IPS-18a (cell line): ENCODE results near the gene MTHFSD.

Experiments used
- H3K27ac ChIP-seq: one replicate; pipeline ENCODE4 v1.5.1; 2013; ENCODE audit warnings: low read length
- H3K27me3 ChIP-seq: one replicate; pipeline ENCODE4 v1.6.1; 2013; ENCODE audit warnings: mild to moderate bottlenecking, low read length; ENCODE audit not compliant: control insufficient read depth, insufficient read depth
- H3K36me3 ChIP-seq: one replicate; pipeline ENCODE4 v1.6.1; 2013; ENCODE audit warnings: low read depth, low read length; ENCODE audit not compliant: control insufficient read depth
- H3K4me1 ChIP-seq: one replicate; pipeline ENCODE4 v1.6.1; 2013; ENCODE audit warnings: low read depth, low read length; ENCODE audit not compliant: control insufficient read depth
- H3K4me3 ChIP-seq: one replicate; pipeline ENCODE4 v1.5.1; 2013; ENCODE audit warnings: low read length
- H3K9ac ChIP-seq: one replicate; pipeline ENCODE4 v1.6.1; 2013; ENCODE audit warnings: mild to moderate bottlenecking, low read length, moderate library complexity
- H3K9me3 ChIP-seq: one replicate; pipeline ENCODE4 v1.6.1; 2013; ENCODE audit warnings: low read depth, low read length; ENCODE audit not compliant: control insufficient read depth

MTHFSD gene

GRCh38 chr16:86491640-86492023 is 63.4 kb downstream of the MTHFSD start:
- Histone ChIP-seq H3K9ac (no peak overlapping the region), H3K4me3 (no peak overlapping the region), H3K36me3 (no peaks in the 10 kb centered on the region), H3K27me3 (peaks cover 82% of the 10 kb centered on the region), H3K9me3 (no peaks in the 10 kb centered on the region), H3K4me1 (peaks cover 4% of the 10 kb centered on the region), H3K27ac (no peak overlapping the region)

- no peaks in the 10 kb centered on the region for H3K36me3 ChIP-seq
- H3K27me3 ChIP-seq: peaks cover 77% of the 10 kb centered on the region
- H3K4me1 ChIP-seq: peaks cover 4% of the 10 kb centered on the region
Measured at GRCh38 chr16:86490859-86491639, 64.0 kb downstream of the MTHFSD start.

GRCh38 chr16:86485746-86486145 is 69.3 kb downstream of the MTHFSD start:
- Histone ChIP-seq H3K27me3 (peaks cover 24% of the 10 kb centered on the region), H3K9ac (no peak overlapping the region), H3K4me3 (no peak overlapping the region), H3K36me3 (no peaks in the 10 kb centered on the region), H3K27ac (no peak overlapping the region), H3K9me3 (no peaks in the 10 kb centered on the region), H3K4me1 (no peaks in the 10 kb centered on the region)

More at GRCh38 chr16:86490859-86491639, 64.0 kb downstream of the MTHFSD start:
- Histone ChIP-seq H3K9ac (no peak overlapping the region), H3K27ac (no peak overlapping the region), H3K9me3 (no peaks in the 10 kb centered on the region), H3K4me3 (no peak overlapping the region)

- H3K9me3 ChIP-seq: no peaks in the 10 kb centered on the region
- no peak overlapping the region for H3K27ac ChIP-seq
- H3K4me1 ChIP-seq: no peaks in the 10 kb centered on the region
- H3K9ac ChIP-seq: no peak overlapping the region
- H3K27me3 ChIP-seq: peaks cover 9% of the 10 kb centered on the region
- H3K4me3 ChIP-seq: no peak overlapping the region
- H3K36me3 ChIP-seq: no peaks in the 10 kb centered on the region
Measured at GRCh38 chr16:86484240-86484639, 70.8 kb downstream of the MTHFSD start.

- H3K9ac ChIP-seq: no peak overlapping the region
- no peaks in the 10 kb centered on the region for H3K36me3 ChIP-seq
- no peaks in the 10 kb centered on the region for H3K4me1 ChIP-seq
- H3K27ac ChIP-seq: no peak overlapping the region
- no peaks in the 10 kb centered on the region for H3K9me3 ChIP-seq
- H3K4me3 ChIP-seq: no peak overlapping the region
- H3K27me3 ChIP-seq: no peaks in the 10 kb centered on the region
Measured at GRCh38 chr16:86481607-86482006, 73.4 kb downstream of the MTHFSD start.

GRCh38 chr16:86480444-86480843 is 74.6 kb downstream of the MTHFSD start:
- no peaks in the 10 kb centered on the region for H3K36me3 ChIP-seq
- no peaks in the 10 kb centered on the region for H3K4me1 ChIP-seq
- H3K9me3 ChIP-seq: no peaks in the 10 kb centered on the region
- H3K27me3 ChIP-seq: no peaks in the 10 kb centered on the region
- H3K9ac ChIP-seq: no peak overlapping the region
- no peak overlapping the region for H3K27ac ChIP-seq
- H3K4me3 ChIP-seq: no peak overlapping the region
